Nephron progenitor cell (in vitro differentiated cells): ENCODE measurements around the gene DNAJC13.
"Not testable (repeated sequence)": the region's sequence is repeated elsewhere in the genome, so short reads cannot be mapped to it uniquely, and the experiment has no call there.

Source experiments
- DNase-seq: peaks from one replicate; pipeline ENCODE4 v3.0.0; 2021
- H3K27ac Mint-ChIP-seq: 2 replicates; pipeline ENCODE4 v1.8.0; 2021; ENCODE audit warnings: mild to moderate bottlenecking, moderate library complexity, mixed read lengths
- H3K27me3 Mint-ChIP-seq: 2 replicates; pipeline ENCODE4 v1.8.0; 2021; ENCODE audit warnings: mild to moderate bottlenecking, low read depth, mixed read lengths; ENCODE audit not compliant: poor library complexity
- H3K36me3 Mint-ChIP-seq: 2 replicates; pipeline ENCODE4 v1.8.0; 2021; ENCODE audit warnings: low read depth, mixed read lengths
- H3K4me1 Mint-ChIP-seq: 2 replicates; pipeline ENCODE4 v1.8.0; 2021; ENCODE audit warnings: mixed read lengths
- H3K4me3 Mint-ChIP-seq: 2 replicates; pipeline ENCODE4 v1.8.0; 2021; ENCODE audit warnings: mild to moderate bottlenecking, moderate library complexity, mixed read lengths
- H3K9me3 Mint-ChIP-seq: 2 replicates; pipeline ENCODE4 v1.8.0; 2021; ENCODE audit warnings: mild to moderate bottlenecking, moderate library complexity, mixed read lengths
- CTCF ChIP-seq: fragments of 200-600 bp; sonication (generic); IDR thresholded peaks from 2 replicates; pipeline ENCODE4 v1.5.0; 2021; ENCODE audit warnings: antibody characterized with exemption

Gene DNAJC13

GRCh38 chr3:132378846-132379245, 38.5 kb upstream of the DNAJC13 start:
- Mint-ChIP-seq H3K4me3 (peak overlapping the region; percentile 49), H3K9me3 (peaks cover 42% of the 10 kb centered on the region)

DNA sequence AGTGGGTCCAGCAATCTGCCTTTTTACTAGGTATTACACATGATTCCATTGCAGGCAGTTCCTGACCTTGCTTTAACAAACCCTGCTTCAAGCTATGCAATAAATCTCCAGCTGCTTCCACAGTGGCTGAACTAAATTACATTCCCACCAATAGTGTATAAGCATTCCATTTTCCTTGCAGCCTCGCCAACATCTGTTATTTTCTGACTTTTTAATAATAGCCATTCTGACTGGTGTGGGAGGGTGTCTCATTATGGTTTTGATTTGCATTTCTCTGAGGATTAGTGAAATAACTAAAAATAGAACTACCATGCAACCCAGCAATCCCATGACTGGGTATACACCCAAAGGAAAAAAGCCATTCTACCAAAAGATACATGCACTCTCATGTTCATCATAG, 36.4 kb upstream of the DNAJC13 start:
- Mint-ChIP-seq H3K27ac (no peak overlapping the region), H3K9me3 (peaks cover 38% of the 10 kb centered on the region), H3K36me3 (peaks cover 42% of the 10 kb centered on the region), H3K4me1 (peaks cover 48% of the 10 kb centered on the region), H3K27me3 (no peaks in the 10 kb centered on the region), H3K4me3 (no peak overlapping the region)
- no peak for TF ChIP-seq CTCF
- DNase-seq, result no peak

More at GRCh38 chr3:132378846-132379245, 38.5 kb upstream of the DNAJC13 start:
- Mint-ChIP-seq H3K27me3 (no peaks in the 10 kb centered on the region), H3K27ac (no peak overlapping the region), H3K36me3 (peaks cover 36% of the 10 kb centered on the region), H3K4me1 (peaks cover 48% of the 10 kb centered on the region)
- no peak for TF ChIP-seq CTCF
- no peak for DNase-seq

GRCh38 chr3:132381348-132381944, 35.9 kb upstream of the DNAJC13 start:
- Mint-ChIP-seq H3K27me3 (no peaks in the 10 kb centered on the region), H3K4me3 (no peak overlapping the region), H3K9me3 (peaks cover 36% of the 10 kb centered on the region), H3K36me3 (peaks cover 42% of the 10 kb centered on the region), H3K27ac (no peak overlapping the region), H3K4me1 (peaks cover 48% of the 10 kb centered on the region)
- no peak for DNase-seq
- TF ChIP-seq CTCF, result no peak

DNA sequence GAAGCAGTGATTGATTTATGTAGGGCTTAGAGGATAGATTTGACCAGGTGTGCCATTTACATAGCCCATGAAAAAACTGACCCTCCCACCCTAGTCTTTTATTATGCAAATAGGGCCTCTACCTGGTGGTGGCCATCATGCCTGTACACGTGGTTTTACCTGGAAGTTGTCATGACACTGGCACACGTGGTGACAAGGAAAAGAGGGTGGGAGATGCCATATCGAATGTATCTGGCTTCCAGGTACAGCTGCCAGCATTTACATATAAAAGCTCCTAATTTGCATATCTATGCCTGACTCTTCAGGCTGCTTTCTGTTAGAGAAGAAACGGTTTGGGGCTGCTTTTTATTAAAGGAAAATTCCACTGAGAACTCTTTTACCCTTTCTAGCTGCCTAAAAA, 35.0 kb upstream of the DNAJC13 start:
- Mint-ChIP-seq H3K27ac (no peak overlapping the region), H3K4me1 (peaks cover 42% of the 10 kb centered on the region), H3K36me3 (peaks cover 36% of the 10 kb centered on the region), H3K9me3 (peaks cover 29% of the 10 kb centered on the region), H3K27me3 (no peaks in the 10 kb centered on the region), H3K4me3 (no peak overlapping the region)
- TF ChIP-seq CTCF, result no peak
- DNase-seq, result no peak

GRCh38 chr3:132382688-132383194, 34.6 kb upstream of the DNAJC13 start:
- Mint-ChIP-seq H3K36me3 (peaks cover 31% of the 10 kb centered on the region), H3K4me3 (no peak overlapping the region), H3K27ac (no peak overlapping the region), H3K27me3 (no peaks in the 10 kb centered on the region), H3K9me3 (peaks cover 24% of the 10 kb centered on the region), H3K4me1 (peaks cover 37% of the 10 kb centered on the region)
- DNase-seq, result no peak
- TF ChIP-seq CTCF, result no peak

GRCh38 chr3:132386259-132386658, 31.0 kb upstream of the DNAJC13 start:
- TF ChIP-seq CTCF, result no peak
- no peak for DNase-seq
- H3K27me3 Mint-ChIP-seq, result peaks cover 4% of the 10 kb centered on the region
- no peak overlapping the region for H3K27ac Mint-ChIP-seq
- peaks cover 21% of the 10 kb centered on the region for H3K36me3 Mint-ChIP-seq
- peaks cover 6% of the 10 kb centered on the region for H3K9me3 Mint-ChIP-seq
- no peak overlapping the region for H3K4me3 Mint-ChIP-seq
- peaks cover 5% of the 10 kb centered on the region for H3K4me1 Mint-ChIP-seq

DNA sequence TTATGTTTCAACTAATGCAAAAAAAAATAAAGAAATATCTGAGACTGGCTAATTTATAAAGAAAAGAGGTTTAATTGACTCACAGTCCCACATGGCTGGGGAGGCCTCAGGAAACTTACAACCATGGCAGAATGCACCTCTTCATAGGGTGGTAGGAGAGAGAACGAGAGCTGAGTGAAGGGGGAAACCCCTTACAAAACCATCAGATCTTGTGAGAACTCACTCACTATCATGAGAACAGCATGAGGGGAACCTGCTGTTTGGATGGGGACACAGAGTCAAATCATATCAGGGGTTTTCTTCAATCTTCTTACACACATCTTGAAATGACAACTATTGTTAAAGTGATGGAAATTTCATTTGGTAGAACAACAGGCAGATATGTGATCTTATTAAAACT, 24.6 kb upstream of the DNAJC13 start:
- H3K36me3 Mint-ChIP-seq, result peaks cover 12% of the 10 kb centered on the region
- H3K4me1 Mint-ChIP-seq, DNase-seq, H3K9me3 Mint-ChIP-seq, H3K4me3 Mint-ChIP-seq, H3K27me3 Mint-ChIP-seq, H3K27ac Mint-ChIP-seq: not testable (repeated sequence)
